Measurements from ENCODE around the gene C19orf81. TPM values are rescaled to one million over a fixed set of nuclear protein-coding genes. Genes with fewer than 3 reads are reported as not detected.

The C19orf81 gene
- total and polyA plus RNA-seq, 2 of the 8 experiments (the other 6 are each of a cell fraction or from before 2014, with no cell fraction given) = 11.7 to 13.0 TPM

GRCh38 chr19:50601407-50602088 is 47.7 kb upstream of the C19orf81 start (continued):
- no peak for TF ChIP-seq CHD7 (IDR thresholded peaks at IDR 0.05; ENCODE audit: insufficient replicate concordance, low read length)
- TF ChIP-seq GTF2F1 (IDR thresholded peaks at IDR 0.05; ENCODE audit: borderline replicate concordance, low read depth, low read length) = no peak
- no peak for TF ChIP-seq JUN (IDR thresholded peaks at IDR 0.05; ENCODE audit: low read depth, low read length)
- TF ChIP-seq BCL11A (IDR thresholded peaks at IDR 0.05; ENCODE audit: low read depth in 2 of 2, low read length in 2 of 2) = no peak
- TF ChIP-seq BRCA1 (IDR thresholded peaks at IDR 0.05; ENCODE audit: low read depth, low read length) = no peak
- TF ChIP-seq SP4 (IDR thresholded peaks at IDR 0.05; ENCODE audit: low read length) = no peak
